GM19035 (cell line): ENCODE data around the gene PTPRU.

Experiments used
- ATAC-seq: cut with Tn5 transposase; IDR thresholded peaks from one replicate; pipeline ENCODE4 v1.9.1; 2021; ENCODE audit not compliant: unreplicated experiment

PTPRU gene

GRCh38 chr1:29264773-29265389, 28.6 kb downstream of the PTPRU start:
- ATAC-seq: no peak

DNA sequence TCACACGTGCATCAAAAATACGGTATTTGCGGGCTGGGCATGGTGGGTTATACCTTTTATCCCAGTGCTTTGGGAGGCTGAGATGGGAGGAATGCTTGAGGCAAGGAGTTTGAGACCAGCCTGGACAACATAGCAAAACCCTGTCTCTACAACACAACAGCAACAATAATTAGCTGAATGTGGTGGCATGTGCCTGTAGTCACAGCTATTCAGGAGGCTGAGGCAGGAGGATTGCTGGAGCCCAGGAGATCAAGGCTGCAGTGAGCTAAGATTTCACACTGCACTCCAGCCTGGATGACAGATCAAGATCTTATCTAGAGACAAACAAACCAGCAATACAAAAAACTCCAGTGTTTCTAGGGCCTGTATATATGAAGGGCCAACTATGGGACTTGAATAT, 30.6 kb downstream of the PTPRU start:
- ATAC-seq: no peak

DNA sequence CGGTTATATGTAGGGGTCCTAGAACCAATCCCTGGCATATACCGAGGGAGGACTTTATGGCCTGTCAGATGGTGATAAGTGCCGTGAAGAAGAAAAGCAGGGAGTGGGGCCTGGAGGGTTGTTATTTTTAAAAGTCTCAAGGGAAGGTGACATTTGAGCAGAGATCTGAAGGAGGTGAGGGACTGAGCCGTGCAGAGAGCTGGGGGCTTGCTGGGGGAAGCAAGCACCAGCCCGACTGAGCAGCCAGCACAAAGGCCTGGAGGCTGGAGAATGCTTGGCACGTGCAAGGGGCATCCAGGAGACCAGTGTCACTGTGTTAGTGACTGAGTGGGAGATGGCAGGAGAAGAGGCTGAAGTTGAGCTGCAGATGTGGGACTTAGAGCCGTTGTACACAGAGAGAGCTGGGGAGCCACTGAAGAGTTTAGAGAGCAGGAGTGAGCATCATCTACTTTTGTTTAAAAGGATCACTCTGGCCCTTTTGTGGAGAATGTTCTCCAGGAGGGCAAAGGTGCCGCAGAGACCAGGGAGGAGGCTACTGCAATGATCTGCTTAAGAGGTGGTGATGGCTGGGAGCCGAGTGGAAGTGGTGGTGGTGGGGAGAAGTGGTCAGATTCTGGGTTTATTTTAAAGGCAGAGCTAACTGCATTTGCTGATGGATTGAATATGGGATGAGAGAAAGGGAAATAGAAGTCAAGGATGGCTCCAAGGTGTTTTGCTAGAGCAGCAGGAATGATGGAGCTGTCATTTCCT, 31.2 kb downstream of the PTPRU start:
- ATAC-seq: no peak

DNA sequence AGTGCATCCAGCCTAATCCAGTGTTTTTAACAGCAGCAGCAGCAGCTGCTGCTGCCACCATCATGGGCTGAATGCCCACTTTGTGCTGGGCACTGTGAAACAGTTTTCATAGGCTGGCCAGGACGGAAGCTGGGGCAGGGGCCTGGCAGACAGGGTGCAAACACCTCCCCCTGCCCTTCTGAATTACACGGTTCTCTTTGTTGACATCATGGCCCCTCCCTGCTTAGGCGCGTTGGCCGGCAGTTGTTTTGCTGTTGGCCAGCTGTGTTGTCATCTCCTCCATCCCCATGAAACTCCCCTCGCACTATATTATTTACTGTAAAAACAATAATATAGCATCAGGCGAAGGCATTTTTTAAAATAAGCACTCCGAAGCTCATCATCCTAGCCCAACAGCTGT, 33.1 kb downstream of the PTPRU start:
- no peak for ATAC-seq

DNA sequence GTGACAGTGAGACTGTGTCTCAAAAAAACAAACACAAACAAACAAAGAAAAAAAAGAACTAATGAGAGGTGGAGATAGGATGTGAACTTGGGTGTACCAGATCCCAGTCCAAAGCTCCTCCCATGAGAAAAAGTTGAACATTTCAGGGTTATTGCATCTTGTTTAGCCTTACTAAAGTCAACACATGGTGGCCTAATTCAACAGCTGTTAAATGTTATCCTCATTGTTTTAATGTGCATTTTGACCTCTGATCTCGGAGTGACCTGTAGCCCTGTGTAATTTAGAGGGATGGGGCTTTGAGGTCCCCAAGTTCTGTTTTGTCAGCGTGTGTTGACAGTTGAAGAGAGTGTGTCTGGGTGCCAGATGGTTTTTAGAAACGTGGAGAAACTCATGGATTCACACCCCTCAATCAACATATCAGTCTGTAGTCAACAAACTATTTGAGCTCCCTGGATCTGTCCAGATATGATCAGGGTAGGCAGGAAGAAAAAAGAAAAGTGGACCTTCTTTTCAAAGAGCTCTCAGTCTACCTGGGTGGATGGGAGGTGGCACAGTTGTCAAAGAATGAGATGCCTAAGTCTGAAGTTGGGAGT, 34.7 kb downstream of the PTPRU start:
- ATAC-seq: no peak

- ATAC-seq: no peak
These were observed 35.4 kb downstream of the PTPRU start for GRCh38 chr1:29271724-29272123.

DNA sequence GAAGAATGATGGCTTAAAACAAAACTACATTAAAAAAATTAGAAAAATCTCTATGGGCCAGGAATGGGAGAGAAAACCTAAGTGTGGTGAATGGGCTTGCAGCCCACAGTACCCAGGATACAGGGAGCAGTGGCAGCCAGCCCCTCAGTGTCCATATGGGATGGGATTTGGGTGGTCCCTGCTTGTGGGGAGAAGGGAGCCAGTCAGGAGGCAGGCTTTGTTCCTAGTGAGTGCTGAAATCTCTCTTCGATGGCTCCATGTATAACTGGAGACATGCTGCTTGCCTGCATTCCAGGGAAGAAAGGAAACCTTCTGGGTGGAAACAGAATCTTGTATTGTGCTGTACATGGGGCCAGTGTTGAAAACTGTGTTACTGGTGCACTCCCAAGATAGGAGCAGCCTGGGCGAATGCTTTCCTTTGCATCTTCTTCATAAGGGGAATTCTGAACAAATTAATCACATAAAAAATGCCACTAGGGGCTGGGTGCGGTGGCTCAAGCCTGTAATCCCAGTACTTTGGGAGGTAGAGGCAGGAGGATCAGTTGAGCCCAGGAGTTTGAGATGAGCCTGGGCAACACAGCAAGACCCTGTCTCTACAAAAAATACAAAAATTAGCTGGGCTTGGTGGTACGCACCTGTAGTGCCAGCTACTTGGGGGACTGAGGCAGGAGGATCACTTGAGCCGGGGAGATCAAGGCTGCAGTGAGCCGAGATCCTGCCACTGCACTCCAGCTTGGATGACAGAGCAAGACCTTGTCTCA, 36.0 kb downstream of the PTPRU start:
- ATAC-seq: no peak

DNA sequence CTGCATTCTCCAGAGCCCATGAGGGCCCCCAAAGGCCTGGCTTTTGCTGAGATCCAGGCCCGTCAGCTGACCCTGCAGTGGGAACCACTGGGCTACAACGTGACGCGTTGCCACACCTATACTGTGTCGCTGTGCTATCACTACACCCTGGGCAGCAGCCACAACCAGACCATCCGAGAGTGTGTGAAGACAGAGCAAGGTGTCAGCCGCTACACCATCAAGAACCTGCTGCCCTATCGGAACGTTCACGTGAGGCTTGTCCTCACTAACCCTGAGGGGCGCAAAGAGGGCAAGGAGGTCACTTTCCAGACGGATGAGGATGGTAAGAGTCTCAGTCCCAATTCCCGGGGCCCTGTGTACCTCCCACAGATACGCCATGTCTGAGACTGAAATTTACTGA, 39.1 kb downstream of the PTPRU start:
- ATAC-seq: no peak

DNA sequence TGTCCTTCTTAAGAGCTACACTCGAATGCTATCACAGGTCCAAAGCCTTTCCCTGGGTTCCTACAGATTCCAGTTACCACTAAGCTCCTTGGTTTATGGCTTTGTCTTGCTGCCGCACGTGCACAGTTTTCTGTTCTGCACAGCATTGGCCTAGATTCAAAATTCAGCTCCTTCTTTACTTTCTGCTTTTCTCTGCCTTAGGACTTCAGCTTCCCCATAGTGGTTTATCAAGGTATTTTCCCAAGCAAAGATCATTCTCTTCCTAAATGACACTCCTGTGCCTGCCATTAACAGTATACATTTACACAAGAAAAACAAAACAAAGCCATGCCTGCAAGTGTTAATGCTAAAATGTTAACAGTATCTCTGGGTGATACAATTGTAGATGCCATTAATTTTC, 41.8 kb downstream of the PTPRU start:
- ATAC-seq: no peak

- no peak for ATAC-seq
These were observed 43.1 kb downstream of the PTPRU start for GRCh38 chr1:29279406-29279805.

- ATAC-seq: no peak
These were observed 43.6 kb downstream of the PTPRU start for GRCh38 chr1:29279951-29280391.

DNA sequence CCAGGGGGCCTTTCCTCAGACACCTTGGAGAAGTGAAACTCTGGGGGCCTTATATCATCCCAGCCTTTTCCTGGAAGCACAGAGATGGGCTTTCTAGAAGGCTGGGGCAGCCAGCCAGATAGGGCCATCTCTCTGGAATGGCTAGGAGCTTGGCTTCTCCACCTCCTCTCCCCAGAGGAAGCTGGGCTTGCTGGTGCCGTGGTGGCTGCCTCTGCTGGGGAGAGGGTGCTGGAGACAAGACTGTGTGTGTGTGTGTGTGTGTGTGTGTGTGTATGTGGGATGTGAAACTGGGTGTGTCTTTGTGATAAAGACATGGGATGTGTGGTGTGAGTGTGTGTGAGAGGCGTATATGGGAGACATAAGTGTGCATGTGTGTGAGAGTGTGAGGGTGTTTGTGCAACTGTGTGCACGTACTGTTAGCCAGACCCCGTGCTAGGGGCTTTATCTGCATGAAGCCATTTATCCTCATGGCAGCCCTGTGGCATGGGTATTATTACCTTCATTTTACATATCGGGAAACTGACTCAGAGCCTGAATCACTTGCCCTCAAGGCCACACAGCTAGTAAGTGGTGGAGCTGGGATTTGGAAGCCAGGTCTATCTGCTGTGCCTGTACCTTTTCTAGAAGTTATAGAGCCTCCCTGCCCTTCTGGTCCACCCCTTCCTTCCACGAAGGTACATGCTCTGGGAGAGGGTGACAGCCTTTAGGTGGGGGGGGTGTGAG, 44.2 kb downstream of the PTPRU start:
- ATAC-seq: no peak

DNA sequence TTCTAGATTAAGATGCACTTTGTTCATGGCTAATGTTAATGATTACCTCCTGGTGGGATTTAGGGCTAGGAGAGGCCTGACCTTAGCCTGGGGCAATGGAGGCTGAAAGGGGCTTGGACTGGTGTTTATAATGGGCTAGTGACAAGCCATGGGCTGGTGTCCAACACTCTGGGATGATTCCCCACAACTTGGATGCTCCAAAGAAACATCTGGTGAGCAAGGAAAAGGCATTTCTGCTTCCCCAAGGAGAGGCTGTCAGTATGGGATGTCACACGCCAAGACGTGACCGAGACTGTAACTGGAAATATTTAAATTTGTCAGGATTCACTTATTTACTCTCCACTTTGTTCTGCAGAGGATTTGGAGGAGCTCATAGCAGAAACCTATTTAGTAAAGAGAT, 45.2 kb downstream of the PTPRU start:
- no peak for ATAC-seq

- ATAC-seq: no peak
These were observed 46.0 kb downstream of the PTPRU start for GRCh38 chr1:29282135-29282923.

- no peak for ATAC-seq
These were observed 46.8 kb downstream of the PTPRU start for GRCh38 chr1:29282924-29283803.

DNA sequence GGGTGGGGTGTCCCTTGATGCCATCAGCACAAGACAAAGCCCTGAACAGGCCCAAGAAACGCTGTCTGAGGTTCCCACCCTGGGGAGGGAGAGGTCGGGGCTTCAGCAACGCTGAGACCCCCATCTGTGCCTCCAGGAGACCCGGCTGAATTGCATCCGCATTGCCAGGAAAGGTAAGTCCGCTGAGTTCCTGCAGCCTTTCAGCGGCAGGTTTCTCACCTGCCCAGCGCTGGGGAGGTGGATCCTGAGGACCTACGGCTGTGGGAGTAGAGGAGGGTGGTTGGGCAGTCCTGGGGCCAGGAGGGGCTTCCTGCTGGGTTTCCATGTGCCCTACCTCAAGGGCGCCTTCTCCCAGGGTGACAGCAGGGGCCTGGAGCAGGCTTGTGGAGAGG, 47.5 kb downstream of the PTPRU start:
- ATAC-seq: no peak

- ATAC-seq: no peak
These were observed 48.1 kb downstream of the PTPRU start for GRCh38 chr1:29284286-29284960.

DNA sequence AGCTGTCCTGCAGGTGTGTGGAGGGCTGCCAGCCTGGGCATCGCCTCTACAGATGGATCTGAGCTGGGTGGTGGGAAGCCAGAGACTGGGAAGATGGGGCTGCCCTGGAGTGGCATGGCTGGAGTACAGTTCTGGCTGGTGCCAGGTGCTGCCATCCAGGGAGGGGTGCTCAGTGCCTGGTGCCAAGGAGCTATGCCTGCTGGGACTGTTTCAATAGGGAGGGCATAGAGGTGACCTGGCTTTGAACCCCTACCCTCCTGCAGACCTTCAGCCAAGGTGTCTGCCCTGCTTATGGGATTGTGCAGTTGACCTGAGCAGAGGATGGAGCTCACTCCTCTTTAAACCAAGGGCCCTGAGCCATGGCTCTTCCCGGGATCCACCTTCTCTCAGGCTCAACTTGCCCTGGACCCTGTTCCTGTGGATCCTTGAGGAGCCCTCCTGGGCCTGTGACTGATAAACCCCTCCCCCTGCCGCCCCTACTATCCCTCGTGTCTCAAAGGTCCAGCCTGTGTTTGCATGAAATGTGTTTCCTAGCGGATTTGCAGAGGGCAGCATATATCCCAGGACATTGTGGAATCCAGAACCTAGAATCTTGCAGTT, 48.7 kb downstream of the PTPRU start:
- ATAC-seq: no peak
